Activated CD8-positive, alpha-beta memory T cell treated with anti-CD3 and anti-CD28 coated beads for 48 hours (primary cell): ENCODE results near the gene CHDH.

Experiments used
- DNase-seq, 3 experiments: peaks; one replicate each; pipeline ENCODE4 v3.0.0-alpha.2; 2020; ENCODE audit warnings: low read depth in 2 of 3, low spot score in 2 of 3

The CHDH gene

GRCh38 chr3:53826048-53826447 lies 20.2 kb downstream of the CHDH start:
- DNase-seq = no peak

DNA sequence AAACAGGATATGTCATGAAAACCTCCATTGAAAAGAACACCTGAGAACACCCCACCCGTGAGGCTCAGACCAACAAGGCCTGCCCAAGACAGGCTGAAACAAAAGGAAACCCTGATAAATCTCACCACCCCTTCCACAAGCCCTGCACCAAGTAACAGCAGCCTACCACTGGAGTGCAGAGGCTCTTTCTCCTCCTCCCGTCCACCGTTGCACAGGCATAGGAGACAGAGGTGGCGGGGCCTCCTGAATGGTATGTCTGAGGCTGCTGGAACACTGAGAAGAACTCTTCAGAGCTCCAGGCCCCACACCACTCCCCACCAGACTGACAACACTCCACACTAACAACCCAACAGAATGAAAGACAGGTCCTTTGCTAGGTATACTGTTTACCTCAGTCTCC lies 21.4 kb downstream of the CHDH start:
- no peak for DNase-seq

DNA sequence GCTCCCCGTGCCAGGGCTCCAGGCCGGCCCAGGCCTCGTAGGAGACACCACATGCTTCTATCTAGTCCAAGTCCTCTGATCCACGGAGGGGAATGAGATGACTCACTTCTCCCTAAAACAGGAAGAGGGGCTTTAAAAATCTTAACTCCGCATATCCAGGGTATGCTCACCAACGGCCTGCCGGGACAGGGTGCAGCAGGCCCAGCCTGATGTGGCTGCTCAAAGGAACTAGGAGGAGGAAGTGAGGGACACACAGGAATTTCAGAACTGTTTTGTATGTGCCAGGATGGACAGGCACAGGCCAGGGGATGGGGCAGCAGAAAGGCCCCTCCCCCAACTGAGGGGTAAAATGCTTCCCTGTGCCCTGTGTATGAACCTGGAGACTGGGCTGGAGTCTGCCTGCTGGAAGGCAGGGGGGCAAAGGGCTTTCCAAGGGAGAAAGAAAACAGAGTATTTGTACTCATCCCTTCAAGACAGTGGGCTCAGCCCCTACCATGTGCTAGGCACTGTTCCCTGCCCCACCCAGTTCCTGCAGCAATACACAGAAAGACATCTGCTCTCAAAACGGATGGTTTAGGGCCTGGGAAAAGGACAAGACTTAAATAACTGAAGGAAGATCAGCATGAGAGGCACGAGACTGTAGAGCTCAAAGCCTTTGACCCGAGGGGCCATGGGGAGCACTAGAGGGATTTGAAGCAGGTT lies 22.1 kb downstream of the CHDH start:
- no peak for DNase-seq

- DNase-seq = no peak
These were observed 22.9 kb downstream of the CHDH start for GRCh38 chr3:53823026-53823955.

- no peak for DNase-seq
These were observed 23.9 kb downstream of the CHDH start for GRCh38 chr3:53822331-53822741.

GRCh38 chr3:53821631-53822121 lies 24.5 kb downstream of the CHDH start:
- DNase-seq = no peak

- no peak for DNase-seq
These were observed 25.3 kb downstream of the CHDH start for GRCh38 chr3:53820756-53821580.

DNA sequence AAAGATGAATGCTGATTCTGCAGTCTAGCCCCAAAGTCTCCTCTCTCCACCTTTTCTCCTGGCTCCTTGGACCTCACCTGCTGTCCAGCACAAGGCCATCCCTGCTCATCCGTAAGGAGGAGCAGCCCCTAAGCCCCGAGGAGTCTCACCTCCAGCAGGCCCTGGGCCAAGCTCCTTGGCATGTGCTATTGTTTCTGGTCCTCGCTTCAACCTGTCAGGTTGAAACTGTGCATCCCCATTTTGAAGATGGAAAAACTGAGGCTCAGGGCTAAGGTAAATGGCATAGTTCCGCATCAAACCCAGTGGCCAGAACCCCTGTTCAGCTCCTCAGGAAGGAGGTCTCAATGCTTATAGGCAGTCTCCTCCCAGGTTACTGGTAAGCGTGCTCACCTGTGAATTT lies 26.1 kb downstream of the CHDH start:
- no peak for DNase-seq

- DNase-seq = no peak
These were observed 26.9 kb downstream of the CHDH start for GRCh38 chr3:53819163-53819868.

DNA sequence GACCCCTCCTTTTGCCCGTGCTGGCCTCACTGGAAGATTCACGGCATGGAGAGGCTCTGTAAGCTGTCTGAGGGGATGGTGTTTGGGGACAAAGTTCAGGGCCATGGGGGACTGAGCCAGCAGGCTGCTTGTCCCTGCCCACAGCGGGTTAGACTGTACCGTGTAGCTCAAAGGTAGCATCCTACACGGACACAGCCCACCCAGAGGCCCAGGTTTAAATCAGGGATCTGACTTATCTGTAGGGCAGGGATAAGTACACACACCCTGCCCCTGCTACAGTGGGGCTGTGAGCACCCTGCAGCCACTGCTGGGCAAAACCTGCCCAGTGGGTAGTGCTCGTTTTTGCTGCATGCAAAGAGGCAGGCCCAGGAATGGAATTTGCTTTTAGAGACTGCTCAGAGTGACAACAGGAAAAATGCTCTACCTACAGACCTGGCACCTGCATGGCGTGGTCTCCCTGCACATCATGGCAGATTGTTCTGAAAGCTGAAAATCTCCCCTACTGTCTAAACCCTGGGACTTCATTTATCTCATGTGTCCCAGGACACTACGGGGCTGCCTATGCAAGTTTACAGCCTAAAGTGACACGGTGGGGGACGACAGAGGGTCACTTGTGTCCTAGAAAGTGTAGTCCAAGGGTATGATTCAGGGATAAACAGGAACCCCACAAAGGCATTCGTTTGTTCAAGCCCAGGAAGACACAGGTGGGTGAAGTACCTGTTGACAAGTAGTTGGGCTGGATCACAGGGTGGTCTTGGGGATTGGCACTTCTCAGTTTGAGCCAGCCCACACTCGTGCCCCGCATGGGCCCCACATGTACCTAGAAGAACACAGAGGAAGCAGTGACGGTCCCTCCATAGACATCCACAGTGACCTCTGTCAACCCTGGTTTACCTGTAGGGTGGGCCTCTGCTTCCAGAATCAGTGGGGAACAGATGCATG lies 27.7 kb downstream of the CHDH start:
- no peak for DNase-seq

GRCh38 chr3:53817809-53818208 lies 28.4 kb downstream of the CHDH start:
- no peak for DNase-seq

DNA sequence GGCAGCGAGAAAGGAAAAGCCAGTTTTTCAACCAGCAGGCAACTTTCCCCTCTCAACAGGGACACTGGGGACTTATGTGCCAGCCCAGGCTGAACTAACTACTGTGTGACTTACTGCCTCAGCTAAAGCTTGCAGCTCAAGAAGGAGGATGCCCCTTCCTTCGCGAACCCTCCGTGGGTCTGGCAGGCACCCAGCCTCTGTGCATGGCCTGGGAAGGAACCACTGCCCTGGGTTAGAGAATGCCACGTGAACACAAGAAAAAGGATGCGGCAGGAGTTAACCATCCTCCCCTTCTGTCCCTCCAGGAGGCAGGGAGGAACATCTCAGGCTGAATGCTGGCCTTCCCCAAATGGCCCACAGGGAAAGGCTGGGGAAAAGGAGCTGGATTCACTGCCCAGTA lies 29.0 kb downstream of the CHDH start:
- no peak for DNase-seq

DNA sequence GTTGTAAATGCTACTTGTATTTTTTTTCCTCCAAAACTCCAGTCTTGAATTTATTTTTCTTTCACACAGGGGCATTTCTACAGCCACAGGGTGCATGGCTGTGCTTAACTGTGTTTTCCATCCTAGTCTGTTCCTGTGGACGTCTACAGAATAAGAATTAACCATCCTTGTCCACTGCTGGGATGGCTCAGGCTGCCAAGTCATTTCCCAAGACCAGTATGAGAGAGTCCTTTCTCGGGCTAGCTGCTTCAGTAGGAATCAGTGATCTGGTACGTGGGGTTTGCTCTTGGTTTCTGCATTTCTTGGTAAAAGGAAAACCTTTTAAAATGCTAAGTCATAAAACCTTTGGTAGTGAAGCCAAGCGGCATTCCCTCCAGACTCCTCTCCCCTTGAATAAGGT lies 29.8 kb downstream of the CHDH start:
- no peak for DNase-seq

DNA sequence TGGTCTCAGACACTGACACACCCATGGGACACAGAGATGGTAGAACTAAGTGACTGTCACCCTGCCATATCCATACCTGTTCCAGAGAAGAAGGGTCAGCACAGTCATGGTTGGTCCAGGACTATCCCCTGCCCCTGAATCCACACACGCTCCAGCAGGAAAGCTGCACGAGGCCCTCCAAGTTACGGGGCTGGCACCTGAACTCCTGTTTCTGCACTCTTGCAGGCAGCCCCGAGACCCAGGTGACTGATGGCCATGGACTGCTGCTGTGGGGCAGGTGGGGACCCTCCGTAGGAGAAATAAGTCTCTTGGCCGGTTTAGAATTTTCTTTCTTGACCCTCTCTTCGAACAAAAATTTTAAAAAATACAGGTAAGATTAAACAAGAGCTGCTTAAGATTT lies 30.6 kb downstream of the CHDH start:
- no peak for DNase-seq

DNA sequence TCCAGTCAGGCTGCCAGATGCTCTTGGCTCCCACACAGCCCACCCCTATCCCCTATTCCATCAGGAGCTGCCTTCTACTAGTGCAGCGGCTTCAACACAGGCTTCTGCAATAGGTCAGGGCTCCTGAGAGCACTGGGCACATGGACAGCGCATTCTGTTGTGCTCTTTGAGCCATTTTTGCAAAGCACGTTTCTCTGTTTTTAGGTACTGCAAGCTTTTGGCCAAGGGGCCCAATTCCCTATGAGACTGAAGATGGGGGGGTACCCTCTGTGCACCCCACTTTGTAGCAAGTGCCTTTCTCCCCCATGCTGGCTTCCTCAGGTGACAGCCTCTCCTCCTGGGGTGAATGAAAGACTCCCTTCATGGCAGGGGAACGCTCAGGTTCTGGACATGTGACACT lies 31.2 kb downstream of the CHDH start:
- no peak for DNase-seq

DNA sequence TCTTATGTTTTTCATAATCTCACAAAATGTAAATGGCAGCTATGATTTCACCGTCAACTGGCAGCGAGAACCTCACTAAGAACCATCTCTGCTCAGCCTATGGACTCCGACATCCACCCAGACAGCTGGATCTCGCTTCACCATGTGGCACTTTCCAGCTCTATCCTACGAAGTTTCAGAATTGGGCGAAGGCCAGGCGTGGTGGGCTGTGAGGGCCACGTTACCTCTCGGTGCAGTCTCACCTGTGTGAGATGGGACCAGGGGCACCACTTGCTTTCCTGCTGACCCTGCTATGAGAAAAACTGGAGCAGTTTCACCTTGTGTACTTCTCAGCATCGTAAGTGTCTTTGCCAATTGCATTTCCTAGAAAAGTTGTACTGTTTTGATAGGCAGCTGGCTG lies 32.3 kb downstream of the CHDH start:
- no peak for DNase-seq

GRCh38 chr3:53813229-53813628 lies 33.0 kb downstream of the CHDH start:
- DNase-seq = no peak

DNA sequence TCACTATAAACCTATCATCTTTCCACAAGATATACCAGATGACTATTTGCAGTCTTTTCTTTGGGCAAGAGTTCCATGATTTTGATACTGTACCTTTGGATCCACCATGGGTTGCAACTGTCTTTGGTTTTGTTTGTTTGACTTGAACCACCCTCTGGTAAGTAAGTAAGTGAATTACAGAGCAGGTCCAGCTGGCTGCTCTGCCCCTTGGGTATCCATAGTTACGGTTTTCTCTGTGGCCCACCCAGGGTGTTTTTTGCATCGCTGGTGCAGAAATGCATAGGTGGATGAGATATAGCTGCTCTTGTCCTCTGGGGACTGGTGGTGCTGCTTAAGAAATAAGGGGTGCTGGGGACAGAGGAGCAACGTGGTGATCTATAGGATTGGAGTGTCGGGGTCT lies 33.8 kb downstream of the CHDH start:
- DNase-seq = no peak

GRCh38 chr3:53811143-53811927 lies 34.9 kb downstream of the CHDH start:
- DNase-seq = no peak
